NOMO-1 (cell line): ENCODE data around the gene ADAD2.

Experiments used
- DNase-seq, 2 experiments: peaks; one replicate each; lab custom pipeline; 2025; ENCODE audit not compliant: unreplicated experiment in 2 of 2; lab: John Stamatoyannopoulos, UW

Gene ADAD2

GRCh38 chr16:84190731-84191388 lies at the start of gene ADAD2:
Gene ADAD2 (plus strand): TSS chr16:84191157. CDS start chr16:84191231, 74 bp downstream.
- no peak for DNase-seq

- DNase-seq, result no peak
These were observed 47.9 kb upstream of the ADAD2 start for GRCh38 chr16:84143081-84143480.

DNA sequence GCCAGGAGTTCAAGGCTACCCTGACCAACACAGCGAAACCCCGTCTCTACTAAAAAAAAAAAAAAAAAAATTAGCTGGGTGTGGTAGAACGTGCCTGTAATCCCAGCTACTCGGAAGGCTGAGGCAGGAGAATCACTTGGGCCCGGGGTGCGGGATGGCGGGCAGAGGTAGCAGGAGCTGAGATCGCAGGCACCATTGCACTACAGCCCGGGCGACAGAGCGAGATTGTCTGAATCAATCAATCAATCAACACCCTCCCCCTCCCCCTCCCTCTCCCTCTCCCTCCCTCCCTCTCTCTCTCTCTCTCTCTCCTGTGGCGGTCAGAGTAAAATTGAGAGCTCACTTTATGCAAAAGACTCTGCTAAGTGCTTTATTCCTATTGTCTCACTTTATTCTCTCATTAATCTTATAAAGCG lies 47.2 kb upstream of the ADAD2 start:
- DNase-seq, result no peak

DNA sequence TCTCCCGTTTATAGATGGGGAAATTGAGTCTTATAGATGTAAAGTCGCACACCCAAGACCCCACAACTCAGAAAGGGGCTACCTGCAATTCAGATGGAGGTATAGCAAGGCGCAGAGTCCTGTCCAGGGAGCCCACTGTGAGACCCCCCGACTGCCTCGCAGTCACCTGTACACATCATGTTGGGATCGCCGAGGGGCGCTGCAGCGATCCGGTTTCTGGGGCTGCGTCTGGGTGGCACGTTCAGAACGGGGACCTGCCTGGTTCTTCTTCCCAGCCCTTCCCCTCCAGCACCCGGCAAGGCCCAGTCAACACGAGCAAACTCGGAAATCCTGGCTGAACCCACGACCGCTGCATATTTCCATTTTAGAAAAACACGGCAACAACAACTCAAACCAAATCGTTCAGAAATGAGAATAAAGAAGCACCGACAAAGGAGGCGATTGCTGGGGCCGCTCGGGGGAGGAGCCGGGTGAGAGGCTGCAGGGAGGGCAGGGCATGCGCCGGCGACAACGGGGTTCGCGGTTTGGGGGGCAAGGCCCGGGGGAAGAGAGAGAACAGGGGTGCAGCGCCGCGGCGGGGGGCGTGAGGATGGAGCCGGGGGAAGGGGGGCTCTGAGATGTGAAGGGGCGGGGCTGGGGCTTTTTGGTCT lies 46.6 kb upstream of the ADAD2 start:
- peak; percentile 11 to 51 for DNase-seq

- peak; percentile 68 to 84 for DNase-seq
These were observed 45.9 kb upstream of the ADAD2 start, which contains the start of the genes DNAAF1 and HSDL1 for GRCh38 chr16:84144859-84145639. Gene DNAAF1 (plus strand): TSS chr16:84145308. CDS start chr16:84145441, 133 bp downstream. Gene HSDL1 (minus strand): TSS chr16:84145177. CDS start chr16:84131321, 13,856 bp downstream.

- DNase-seq, result no peak
These were observed 40.0 kb upstream of the ADAD2 start for GRCh38 chr16:84150926-84151325.

DNA sequence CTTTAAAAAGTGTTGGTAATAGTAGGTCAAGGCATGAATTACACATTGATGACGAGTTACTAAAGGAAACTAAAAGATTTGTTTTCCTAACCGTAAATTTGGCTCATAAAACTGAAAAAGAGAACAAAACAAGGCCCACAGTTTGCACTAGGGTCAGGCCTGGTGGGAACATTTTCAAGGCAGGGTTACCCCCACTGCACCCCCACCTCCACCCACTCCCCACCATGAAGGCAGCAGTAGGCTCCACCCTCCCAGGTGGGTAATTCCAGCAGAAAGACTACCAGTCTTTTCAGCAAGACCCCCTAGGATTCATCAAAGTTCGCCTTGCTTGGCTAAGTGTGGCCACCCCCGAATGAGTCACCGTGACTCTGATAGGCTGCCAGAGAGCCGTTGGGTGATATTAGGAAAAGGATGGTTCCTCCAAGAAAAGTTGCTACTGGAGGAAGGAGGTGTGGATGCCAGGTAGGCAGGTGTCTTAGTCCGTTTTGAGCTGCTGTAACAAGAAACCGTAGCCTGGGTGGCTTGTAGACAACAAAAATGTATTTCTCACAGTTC lies 37.2 kb upstream of the ADAD2 start:
- no peak for DNase-seq

DNA sequence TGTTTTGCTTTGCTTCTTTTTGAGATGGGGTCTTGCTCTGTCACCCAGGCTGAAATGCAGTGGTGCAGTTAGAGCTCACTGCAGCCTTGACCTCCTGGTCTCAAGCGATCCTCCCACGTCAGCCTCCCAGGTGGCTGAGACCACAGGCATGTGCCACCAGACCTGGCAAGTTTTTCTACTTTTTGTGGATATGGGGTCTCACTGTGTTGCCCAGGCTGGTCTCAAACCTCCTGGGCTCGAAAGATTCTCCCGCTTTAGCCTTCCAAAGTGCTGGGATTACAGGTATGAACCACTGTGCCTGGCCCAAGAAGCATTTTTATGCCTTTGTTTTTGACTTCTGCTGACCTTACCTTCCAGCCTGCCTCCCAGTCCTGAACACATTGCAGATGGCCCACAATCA lies 35.7 kb upstream of the ADAD2 start:
- no peak for DNase-seq

- DNase-seq, result no peak
These were observed 35.2 kb upstream of the ADAD2 start for GRCh38 chr16:84155771-84156170.

- no peak for DNase-seq
These were observed 34.6 kb upstream of the ADAD2 start for GRCh38 chr16:84156342-84156784.

- DNase-seq, result no peak
These were observed 31.9 kb upstream of the ADAD2 start for GRCh38 chr16:84159007-84159406.

GRCh38 chr16:84159800-84160199 lies 31.2 kb upstream of the ADAD2 start:
- DNase-seq, result no peak

DNA sequence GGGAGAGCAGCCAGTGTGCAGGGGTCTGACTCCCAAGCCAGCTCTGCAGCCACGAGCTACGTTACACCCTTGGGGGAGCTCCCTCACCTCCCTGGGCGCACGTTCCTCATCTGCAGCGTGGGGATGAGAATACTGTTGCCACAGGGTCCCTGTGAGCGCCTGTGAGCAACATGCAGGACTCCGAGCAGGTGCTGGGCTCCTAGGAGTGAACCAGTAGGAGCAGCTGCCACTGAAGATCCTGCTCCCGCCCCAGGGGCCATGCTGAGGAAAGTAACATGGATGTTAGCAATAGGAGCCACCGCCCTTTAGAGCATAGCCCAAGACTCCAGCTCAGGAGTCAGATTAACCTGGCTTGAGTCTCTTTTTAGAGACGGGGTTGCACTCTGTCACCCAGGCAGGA lies 29.9 kb upstream of the ADAD2 start:
- DNase-seq, result no peak

DNA sequence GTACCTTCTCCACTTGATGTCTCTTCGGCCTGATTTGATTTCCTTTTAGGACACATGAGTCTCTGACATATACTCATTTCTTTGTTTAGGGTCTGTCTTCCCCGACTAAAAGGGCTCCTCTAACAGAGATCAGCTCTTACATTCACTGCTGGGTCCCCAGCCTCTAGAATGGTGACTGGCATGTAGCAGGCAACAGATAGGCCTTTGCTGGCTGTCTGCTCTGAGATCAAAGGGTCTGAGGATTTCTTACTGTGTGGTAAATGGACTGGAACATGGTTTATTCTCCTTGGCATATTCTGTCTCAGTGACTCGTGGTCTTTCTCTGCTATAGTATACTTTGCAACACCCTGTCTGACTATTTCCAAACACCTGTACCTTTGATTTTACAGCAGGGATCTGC lies 29.2 kb upstream of the ADAD2 start:
- no peak for DNase-seq

GRCh38 chr16:84165746-84166145 lies 25.2 kb upstream of the ADAD2 start:
- no peak for DNase-seq

DNA sequence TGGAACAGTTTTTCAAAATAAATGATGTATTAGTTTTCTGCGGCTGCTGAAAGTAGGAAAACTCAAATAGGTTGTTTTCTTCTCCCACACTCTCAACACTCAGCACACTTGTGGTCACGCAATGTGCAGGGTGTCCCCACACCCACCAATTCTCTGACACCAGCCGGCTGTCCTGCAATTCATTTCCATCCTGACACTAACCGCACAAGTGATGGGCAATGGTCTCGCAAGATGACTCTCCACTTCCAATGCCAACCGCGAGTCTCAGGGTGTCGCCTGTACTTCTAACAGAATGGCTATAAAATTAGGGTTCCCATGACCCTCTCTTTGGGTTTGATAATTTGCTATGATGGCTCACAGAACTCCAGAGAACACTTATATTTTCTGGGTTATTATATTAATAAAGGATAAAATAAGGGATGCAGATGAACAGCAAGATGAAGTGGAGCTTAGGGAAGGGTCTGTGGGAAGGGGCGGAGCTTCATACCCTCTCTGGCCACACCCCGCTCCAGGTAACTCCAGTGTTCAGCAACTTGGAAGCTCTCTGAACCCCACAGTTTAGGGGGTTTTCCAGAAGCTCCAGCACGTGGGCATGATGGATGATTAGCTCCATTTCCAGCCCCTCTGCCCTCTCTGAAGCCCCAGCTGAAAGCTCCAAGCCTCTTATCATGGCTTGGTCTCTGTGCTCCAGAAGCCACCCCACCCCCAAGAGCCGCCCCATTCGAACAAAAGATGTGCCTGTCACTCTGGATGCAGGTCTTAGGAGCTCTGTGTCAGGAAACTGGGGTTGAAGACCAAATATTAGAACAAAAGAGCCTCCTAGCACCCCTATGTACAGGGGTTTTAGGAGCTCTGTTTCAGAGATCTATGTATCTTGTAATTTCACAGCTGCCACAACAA lies 23.9 kb upstream of the ADAD2 start:
- DNase-seq, result no peak

GRCh38 chr16:84169765-84170310 lies 21.1 kb upstream of the ADAD2 start:
- DNase-seq, result no peak

GRCh38 chr16:84174396-84174795 lies 16.6 kb upstream of the ADAD2 start:
- no peak for DNase-seq

DNA sequence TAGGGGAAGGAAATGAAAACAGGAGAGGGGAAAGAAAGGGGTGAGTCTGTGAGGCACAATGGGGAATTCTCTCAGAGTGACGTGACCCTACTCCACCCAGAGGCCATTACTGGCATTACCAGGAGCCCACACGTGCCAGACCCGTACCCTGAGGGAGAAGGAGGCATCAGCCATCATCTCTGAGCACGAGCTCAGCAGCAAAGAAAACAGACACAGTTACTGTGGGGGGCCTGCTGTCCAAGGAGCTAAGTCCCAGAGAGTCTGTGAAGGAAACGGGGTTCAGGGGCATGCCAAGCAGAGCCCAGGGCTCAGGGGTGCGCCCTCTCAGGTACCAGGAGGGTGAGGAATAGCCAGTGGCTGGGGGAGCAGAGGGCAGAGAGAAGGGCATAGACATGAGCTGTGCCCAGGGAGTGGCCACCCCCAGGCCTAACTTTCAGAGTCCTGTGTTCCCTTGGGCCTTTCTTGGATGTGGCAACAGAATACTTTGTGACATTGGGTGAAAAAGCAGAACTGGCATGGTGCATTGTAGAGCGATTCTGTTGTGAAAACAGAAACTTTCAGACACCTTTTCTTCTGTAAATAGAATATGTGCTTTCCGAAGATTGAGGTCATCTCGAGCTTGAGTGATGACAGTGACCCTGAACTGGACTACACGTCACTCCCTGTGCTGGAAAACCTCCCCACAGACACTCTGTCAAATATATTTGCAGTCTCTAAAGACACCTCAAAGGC lies 15.4 kb upstream of the ADAD2 start:
- DNase-seq, result peak; percentile 81 to 87
